Spinal cord (tissue), 10 donors: ENCODE measurements around the gene ACCS. TPM values are rescaled to one million over a fixed set of nuclear protein-coding genes. Genes with fewer than 3 reads are reported as not detected.
A peak's percentile ranks its signal among the peaks of the same experiment; 100 is the strongest.

Experiments used
- DNase-seq, 6 donors: peaks; one replicate each; pipeline versions ENCODE4 v3.0.0 to v3.0.0-alpha.2; 2013 to 2015; ENCODE audit warnings: low spot score in 6 of 6, low read depth in 4 of 6
- H3K27ac ChIP-seq: one replicate; pipeline ENCODE4 v1.5.1; 2013; ENCODE audit warnings: low read depth, low read length, control low read depth
- H3K27me3 ChIP-seq: one replicate; pipeline ENCODE4 v1.6.1; 2013; ENCODE audit warnings: low read length; ENCODE audit not compliant: control insufficient read depth, insufficient read depth
- H3K36me3 ChIP-seq: one replicate; pipeline ENCODE4 v1.6.1; 2013; ENCODE audit warnings: low read length; ENCODE audit not compliant: control insufficient read depth, insufficient read depth
- H3K4me1 ChIP-seq: one replicate; pipeline ENCODE4 v1.6.1; 2013; ENCODE audit warnings: low read length; ENCODE audit not compliant: control insufficient read depth, insufficient read depth
- H3K4me3 ChIP-seq: one replicate; pipeline ENCODE4 v1.5.1; 2013; ENCODE audit warnings: low read depth, low read length, control low read depth
- H3K9me3 ChIP-seq: one replicate; pipeline ENCODE4 v1.6.1; 2013; ENCODE audit warnings: low read length; ENCODE audit not compliant: control insufficient read depth, insufficient read depth
- WGBS: methylation state at CpG from one replicate; pipeline ENCODE4 v1.1.5; 2013; ENCODE audit warnings: missing lambda C conversion rate; ENCODE audit not compliant: insufficient coverage; 5-methylcytosine and 5-hydroxymethylcytosine counted together
- polyA plus RNA-seq, 2 donors: library from polyadenylated mRNA; unstranded; fragments of 120-200 nt; gene quantifications; one replicate each; pipeline ENCODE4 v1.2.1, GENCODE V29; 2013; ENCODE audit not compliant: insufficient read length in 2 of 2
- total RNA-seq, 2 donors: library from RNA; depleted of rRNA in 1 of 2; stranded (reverse); fragments of 120-200 nt in 1 of 2; fragments of >200 nt in 1 of 2; gene quantifications; one replicate each; pipeline versions ENCODE4 v1.2.3 to v1.2.4, GENCODE V29; 2013 to 2014
- donor health status: healthy.

Gene ACCS
- total and polyA plus RNA-seq, 4 donors, result 15.3 to 28.1 (median 22.4) TPM

- no peak overlapping the region for H3K27ac ChIP-seq
- H3K9me3 ChIP-seq, result no peaks in the 10 kb centered on the region
- no peak overlapping the region for H3K4me3 ChIP-seq
- 78% methylated on average over 3 of the region's 5 CpGs for WGBS
- H3K27me3 ChIP-seq, result no peaks in the 10 kb centered on the region
- no peak for DNase-seq
- peaks cover 15% of the 10 kb centered on the region for H3K36me3 ChIP-seq
- no peaks in the 10 kb centered on the region for H3K4me1 ChIP-seq
These were observed 54.1 kb downstream of the ACCS start for GRCh38 chr11:44120169-44120568.

DNA sequence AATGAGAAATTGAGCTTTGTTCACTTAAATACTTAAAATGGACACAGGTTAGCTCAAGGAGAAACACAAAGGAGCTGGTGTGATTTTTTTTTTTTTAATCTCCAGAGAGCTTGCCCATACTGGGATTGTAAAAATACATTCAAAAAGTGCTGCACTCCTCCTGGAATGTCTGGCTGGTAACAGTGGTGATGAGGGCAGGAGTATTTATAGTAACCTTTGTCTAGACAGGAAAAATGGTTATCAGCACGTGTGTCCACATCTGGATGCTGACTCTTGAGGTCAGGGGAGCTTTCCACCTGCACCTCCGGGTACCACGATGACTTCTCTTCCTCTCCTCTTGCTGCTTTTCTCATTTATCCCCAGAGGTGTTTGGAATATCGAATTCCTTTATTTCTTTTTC is 59.5 kb downstream of the ACCS start:
- no peak overlapping the region for H3K4me3 ChIP-seq
- no peak for DNase-seq
- no peak overlapping the region for H3K27ac ChIP-seq
- no peaks in the 10 kb centered on the region for H3K9me3 ChIP-seq
- WGBS, result no CpG with 5 or more reads among the region's 4 CpGs
- no peaks in the 10 kb centered on the region for H3K27me3 ChIP-seq
- H3K4me1 ChIP-seq, result no peaks in the 10 kb centered on the region
- peaks cover 26% of the 10 kb centered on the region for H3K36me3 ChIP-seq

DNA sequence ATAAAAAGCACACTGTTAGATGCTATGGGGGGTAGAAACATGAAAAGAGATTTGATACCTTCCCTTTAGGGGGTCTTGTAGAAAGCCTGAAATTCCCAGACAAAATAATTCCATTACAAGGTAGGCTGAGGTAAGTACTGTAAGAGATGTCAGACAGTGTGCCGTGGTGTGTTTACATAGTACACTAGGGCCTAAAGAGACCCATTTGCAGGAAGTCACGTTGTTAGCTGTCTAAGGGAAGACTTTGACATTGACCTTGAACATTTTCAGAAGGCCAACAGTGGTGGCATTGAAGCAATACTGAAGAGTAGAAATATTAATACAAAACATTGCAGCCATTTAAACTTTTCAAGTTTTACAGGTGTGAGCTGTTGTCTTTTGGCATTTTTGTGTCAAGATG is 60.2 kb downstream of the ACCS start:
- WGBS, result no CpG with 5 or more reads among the region's 2 CpGs
- no peaks in the 10 kb centered on the region for H3K4me1 ChIP-seq
- H3K36me3 ChIP-seq, result peaks cover 30% of the 10 kb centered on the region
- DNase-seq, result no peak
- H3K27ac ChIP-seq, result no peak overlapping the region
- no peaks in the 10 kb centered on the region for H3K27me3 ChIP-seq
- no peaks in the 10 kb centered on the region for H3K9me3 ChIP-seq
- H3K4me3 ChIP-seq, result no peak overlapping the region

GRCh38 chr11:44127130-44127529 is 61.1 kb downstream of the ACCS start:
- H3K4me1 ChIP-seq, result no peaks in the 10 kb centered on the region
- no peak overlapping the region for H3K4me3 ChIP-seq
- 84% methylated on average over 6 of the region's 8 CpGs for WGBS
- no peaks in the 10 kb centered on the region for H3K27me3 ChIP-seq
- peaks cover 30% of the 10 kb centered on the region for H3K36me3 ChIP-seq
- no peak for DNase-seq
- no peaks in the 10 kb centered on the region for H3K9me3 ChIP-seq
- no peak overlapping the region for H3K27ac ChIP-seq

DNA sequence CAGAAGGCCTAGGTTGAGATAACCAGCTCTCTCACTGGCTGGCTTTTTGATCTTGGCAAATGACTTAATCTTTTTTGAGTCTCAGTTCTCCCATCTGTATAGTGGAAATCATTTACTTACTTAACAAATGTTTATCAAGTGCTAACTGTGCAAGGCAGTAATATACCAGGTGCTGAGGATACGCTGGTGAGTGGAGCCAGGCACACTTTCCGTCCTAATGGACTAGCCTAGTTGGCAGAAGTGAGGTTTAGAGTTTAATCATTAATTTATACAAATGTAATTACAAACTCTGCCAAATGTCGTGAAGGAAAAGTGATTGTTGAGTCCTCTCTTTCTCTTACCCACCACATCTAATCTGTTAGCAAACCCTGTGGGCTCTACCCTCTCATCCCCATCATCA is 62.7 kb downstream of the ACCS start:
- Histone ChIP-seq H3K27me3 (no peaks in the 10 kb centered on the region), H3K4me3 (no peak overlapping the region), H3K9me3 (no peaks in the 10 kb centered on the region), H3K27ac (no peak overlapping the region), H3K4me1 (no peaks in the 10 kb centered on the region), H3K36me3 (peaks cover 34% of the 10 kb centered on the region)
- WGBS, result no CpG with 5 or more reads among the region's 3 CpGs
- no peak for DNase-seq

- no peaks in the 10 kb centered on the region for H3K9me3 ChIP-seq
- H3K27me3 ChIP-seq, result no peaks in the 10 kb centered on the region
- H3K27ac ChIP-seq, result no peak overlapping the region
- WGBS, result 83% methylated on average over 6 of the region's 6 CpGs
- no peaks in the 10 kb centered on the region for H3K4me1 ChIP-seq
- H3K4me3 ChIP-seq, result no peak overlapping the region
- DNase-seq, result no peak
- peaks cover 27% of the 10 kb centered on the region for H3K36me3 ChIP-seq
These were observed 64.7 kb downstream of the ACCS start for GRCh38 chr11:44130751-44131150.

DNA sequence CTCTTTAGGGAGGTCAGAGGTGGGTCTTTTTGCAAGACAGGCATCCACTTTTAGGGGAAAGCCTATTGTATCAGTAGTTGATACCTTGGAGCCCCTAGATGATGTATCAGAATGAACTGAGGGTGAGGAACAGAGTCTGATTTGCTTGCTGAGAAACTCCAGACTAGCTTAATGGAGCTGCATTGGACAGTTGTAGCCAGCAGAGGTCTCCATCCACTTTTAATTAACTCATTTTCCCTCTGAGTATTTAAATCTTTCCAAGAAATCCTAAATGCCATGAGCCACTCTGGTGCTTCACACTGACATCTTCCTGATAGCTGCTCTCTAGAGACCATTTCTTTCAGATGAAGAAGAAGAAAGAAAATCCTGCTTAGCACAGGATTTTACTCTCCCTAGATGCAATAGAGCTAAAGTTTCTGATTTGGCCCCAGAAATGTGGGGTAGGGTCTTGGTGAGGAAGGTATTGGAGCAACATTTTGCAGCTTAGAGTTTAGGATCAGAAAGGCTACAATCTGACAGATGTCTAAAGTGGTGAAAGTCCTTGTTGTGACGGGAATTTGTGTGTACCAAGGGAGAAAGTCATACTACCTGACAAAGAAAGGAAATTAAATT is 67.4 kb downstream of the ACCS start:
- peak in 4 of 6 donors; percentile 32 to 85 (median 56) for DNase-seq
- Histone ChIP-seq H3K36me3 (peaks cover 20% of the 10 kb centered on the region), H3K9me3 (no peaks in the 10 kb centered on the region), H3K27ac (no peak overlapping the region), H3K4me1 (no peaks in the 10 kb centered on the region), H3K27me3 (no peaks in the 10 kb centered on the region), H3K4me3 (no peak overlapping the region)
- whole genome bisulfite sequencing, result no CpG with 5 or more reads among the region's 1 CpG

Other genes with a start within 250 kb of the ACCS start
- gene ALKBH3, start 185.4 kb upstream of the ACCS start, total RNA-seq, result 10 to 100 TPM; 22.7 to 39.8 TPM
- gene ALKBH3, start 185.4 kb upstream of the ACCS start, polyA plus RNA-seq, result 10 to 100 TPM; 23.1 to 31.3 TPM
- 10 to 100 TPM in 1 of 2 donors, 1 to 10 TPM in 1; 7.9 to 23.9 TPM for gene C11orf96, start 123.6 kb upstream of the ACCS start, total RNA-seq
- 10 to 100 TPM; 22.5 to 24.7 TPM for gene C11orf96, start 123.6 kb upstream of the ACCS start, polyA plus RNA-seq
- gene ACCSL, start 18.3 kb upstream of the ACCS start, total RNA-seq, result not detected
- gene ACCSL, start 18.3 kb upstream of the ACCS start, polyA plus RNA-seq, result not detected
- gene EXT2, start 29.4 kb downstream of the ACCS start, total RNA-seq, result 10 to 100 TPM; 91.6 to 96.2 TPM
- gene EXT2, start 29.4 kb downstream of the ACCS start, polyA plus RNA-seq, result 10 to 100 TPM; 54.8 to 57.1 TPM
- gene ALX4, start 243.9 kb downstream of the ACCS start, total RNA-seq, result 1 to 10 TPM in 1 of 2 donors, under 1 TPM in 1; 0.30 to 8.6 TPM
- under 1 TPM; 0.43 to 0.53 TPM for gene ALX4, start 243.9 kb downstream of the ACCS start, polyA plus RNA-seq